Measurements from ENCODE around the gene VWA5B2.

DNA sequence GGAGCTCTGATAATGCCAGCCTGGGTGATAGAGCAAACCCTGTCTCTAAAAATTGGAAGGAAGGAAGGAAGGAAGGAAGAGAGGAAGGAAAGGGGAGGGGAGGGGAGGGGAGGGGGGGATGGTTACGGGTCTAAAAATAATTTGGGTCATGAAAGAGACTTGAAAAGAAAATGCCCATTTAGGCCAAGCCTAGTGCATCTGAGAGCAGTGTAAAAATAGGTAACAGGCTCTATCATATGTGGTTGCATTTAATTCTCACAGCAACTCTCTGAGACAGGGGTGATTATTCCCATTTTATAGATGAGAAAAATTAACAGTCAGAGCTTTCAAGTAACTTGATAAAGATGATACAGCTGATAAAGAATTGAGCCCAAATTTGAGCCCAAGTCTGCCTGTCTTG lies 42.9 kb downstream of the VWA5B2 start:
- no peak for TF ChIP-seq FOXM1 (IDR thresholded peaks at IDR 0.05; ENCODE audit: borderline replicate concordance, low read depth)
- no peak for TF ChIP-seq EP300 (IDR thresholded peaks at IDR 0.05; ENCODE audit: borderline replicate concordance)
- no peak for TF ChIP-seq EGR1 (IDR thresholded peaks at IDR 0.05)
- TF ChIP-seq, protein P1, sequence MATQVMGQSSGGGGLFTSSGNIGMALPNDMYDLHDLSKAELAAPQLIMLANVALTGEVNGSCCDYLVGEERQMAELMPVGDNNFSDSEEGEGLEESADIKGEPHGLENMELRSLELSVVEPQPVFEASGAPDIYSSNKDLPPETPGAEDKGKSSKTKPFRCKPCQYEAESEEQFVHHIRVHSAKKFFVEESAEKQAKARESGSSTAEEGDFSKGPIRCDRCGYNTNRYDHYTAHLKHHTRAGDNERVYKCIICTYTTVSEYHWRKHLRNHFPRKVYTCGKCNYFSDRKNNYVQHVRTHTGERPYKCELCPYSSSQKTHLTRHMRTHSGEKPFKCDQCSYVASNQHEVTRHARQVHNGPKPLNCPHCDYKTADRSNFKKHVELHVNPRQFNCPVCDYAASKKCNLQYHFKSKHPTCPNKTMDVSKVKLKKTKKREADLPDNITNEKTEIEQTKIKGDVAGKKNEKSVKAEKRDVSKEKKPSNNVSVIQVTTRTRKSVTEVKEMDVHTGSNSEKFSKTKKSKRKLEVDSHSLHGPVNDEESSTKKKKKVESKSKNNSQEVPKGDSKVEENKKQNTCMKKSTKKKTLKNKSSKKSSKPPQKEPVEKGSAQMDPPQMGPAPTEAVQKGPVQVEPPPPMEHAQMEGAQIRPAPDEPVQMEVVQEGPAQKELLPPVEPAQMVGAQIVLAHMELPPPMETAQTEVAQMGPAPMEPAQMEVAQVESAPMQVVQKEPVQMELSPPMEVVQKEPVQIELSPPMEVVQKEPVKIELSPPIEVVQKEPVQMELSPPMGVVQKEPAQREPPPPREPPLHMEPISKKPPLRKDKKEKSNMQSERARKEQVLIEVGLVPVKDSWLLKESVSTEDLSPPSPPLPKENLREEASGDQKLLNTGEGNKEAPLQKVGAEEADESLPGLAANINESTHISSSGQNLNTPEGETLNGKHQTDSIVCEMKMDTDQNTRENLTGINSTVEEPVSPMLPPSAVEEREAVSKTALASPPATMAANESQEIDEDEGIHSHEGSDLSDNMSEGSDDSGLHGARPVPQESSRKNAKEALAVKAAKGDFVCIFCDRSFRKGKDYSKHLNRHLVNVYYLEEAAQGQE (IDR thresholded peaks at IDR 0.05; ENCODE audit: low read depth) = no peak
